Activated naive CD4-positive, alpha-beta T cell treated with anti-CD3 and anti-CD28 coated beads, Interleukin-2, amount 50 U/mL, for 24 hours (primary cell): Measurements from ENCODE around the gene GPC2.
A peak's percentile ranks its signal among the peaks of the same experiment; 100 is the strongest.
"Not testable (repeated sequence)": the region's sequence is repeated elsewhere in the genome, so short reads cannot be mapped to it uniquely, and the experiment has no call there.

Source experiments
- H3K27ac Mint-ChIP-seq: one replicate; pipeline ENCODE4 v1.8.0; 2021; ENCODE audit warnings: mild to moderate bottlenecking, mixed read lengths
- H3K27me3 Mint-ChIP-seq: one replicate; pipeline ENCODE4 v1.8.0; 2021; ENCODE audit warnings: mixed read lengths
- H3K36me3 Mint-ChIP-seq: one replicate; pipeline ENCODE4 v1.8.0; 2021; ENCODE audit warnings: mixed read lengths
- H3K4me1 Mint-ChIP-seq: one replicate; pipeline ENCODE4 v1.8.0; 2021; ENCODE audit warnings: mixed read lengths
- H3K4me3 Mint-ChIP-seq: one replicate; pipeline ENCODE4 v1.8.0; 2021; ENCODE audit warnings: mild to moderate bottlenecking, mixed read lengths
- H3K9me3 Mint-ChIP-seq: one replicate; pipeline ENCODE4 v1.8.0; 2021; ENCODE audit warnings: mixed read lengths

Gene GPC2

GRCh38 chr7:100152937-100153666 lies 24.1 kb downstream of the GPC2 start:
- no peaks in the 10 kb centered on the region for H3K27me3 Mint-ChIP-seq

GRCh38 chr7:100152404-100152803 lies 24.8 kb downstream of the GPC2 start:
- no peak overlapping the region for H3K4me3 Mint-ChIP-seq
- H3K36me3 Mint-ChIP-seq: peaks cover 6% of the 10 kb centered on the region
- H3K4me1 Mint-ChIP-seq: peaks cover 56% of the 10 kb centered on the region
- H3K27me3 Mint-ChIP-seq: no peaks in the 10 kb centered on the region
- H3K9me3 Mint-ChIP-seq: no peaks in the 10 kb centered on the region
- H3K27ac Mint-ChIP-seq: no peak overlapping the region

More at GRCh38 chr7:100152937-100153666, 24.1 kb downstream of the GPC2 start:
- Mint-ChIP-seq H3K4me1 (peaks cover 55% of the 10 kb centered on the region), H3K9me3 (no peaks in the 10 kb centered on the region), H3K4me3 (no peak overlapping the region), H3K36me3 (peaks cover 9% of the 10 kb centered on the region), H3K27ac (no peak overlapping the region)

GRCh38 chr7:100148559-100149328 lies 28.4 kb downstream of the GPC2 start, which contains the start of gene LAMTOR4:
LAMTOR4 (plus strand) TSS chr7:100148918; CDS start chr7:100148973, 55 bp downstream.
- Mint-ChIP-seq H3K4me3 (peak within 1 kb of the TSS; percentile 87), H3K9me3 (no peaks in the 10 kb centered on the region), H3K36me3 (peaks cover 6% of the 10 kb centered on the region), H3K4me1 (peaks cover 37% of the 10 kb centered on the region), H3K27me3 (no peaks in the 10 kb centered on the region), H3K27ac (peak within 1 kb of the TSS; percentile 93)

- peaks cover 34% of the 10 kb centered on the region for H3K4me1 Mint-ChIP-seq
- H3K36me3 Mint-ChIP-seq: peaks cover 6% of the 10 kb centered on the region
- H3K27ac Mint-ChIP-seq: peak overlapping the region; percentile 93
Observed at GRCh38 chr7:100148225-100148558, 29.0 kb downstream of the GPC2 start.

GRCh38 chr7:100147278-100147677 lies 29.9 kb downstream of the GPC2 start:
- Mint-ChIP-seq H3K27ac (no peak overlapping the region), H3K4me1 (peaks cover 29% of the 10 kb centered on the region), H3K4me3 (no peak overlapping the region), H3K9me3 (no peaks in the 10 kb centered on the region), H3K27me3 (no peaks in the 10 kb centered on the region), H3K36me3 (peaks cover 5% of the 10 kb centered on the region)

More at GRCh38 chr7:100148225-100148558, 29.0 kb downstream of the GPC2 start:
- Mint-ChIP-seq H3K4me3 (peak overlapping the region; percentile 87), H3K9me3 (no peaks in the 10 kb centered on the region), H3K27me3 (no peaks in the 10 kb centered on the region)

GRCh38 chr7:100146350-100146749 lies 30.8 kb downstream of the GPC2 start:
- not testable (repeated sequence) for H3K27me3 Mint-ChIP-seq, H3K4me3 Mint-ChIP-seq, H3K9me3 Mint-ChIP-seq

GRCh38 chr7:100142461-100142860 lies 34.7 kb downstream of the GPC2 start:
- Mint-ChIP-seq H3K4me1 (peaks cover 13% of the 10 kb centered on the region), H3K4me3 (no peak overlapping the region), H3K27me3 (no peaks in the 10 kb centered on the region), H3K36me3 (no peaks in the 10 kb centered on the region), H3K27ac (no peak overlapping the region), H3K9me3 (no peaks in the 10 kb centered on the region)

More at GRCh38 chr7:100146350-100146749, 30.8 kb downstream of the GPC2 start:
- not testable (repeated sequence) for H3K27ac Mint-ChIP-seq, H3K36me3 Mint-ChIP-seq
- peaks cover 24% of the 10 kb centered on the region for H3K4me1 Mint-ChIP-seq

- H3K9me3 Mint-ChIP-seq: no peaks in the 10 kb centered on the region
- no peak overlapping the region for H3K27ac Mint-ChIP-seq
Observed at GRCh38 chr7:100141555-100141949, 35.6 kb downstream of the GPC2 start.

GRCh38 chr7:100137851-100138760 lies 39.1 kb downstream of the GPC2 start:
- no peak overlapping the region for H3K4me3 Mint-ChIP-seq
- peak overlapping the region; percentile 60 for H3K27ac Mint-ChIP-seq
- no peaks in the 10 kb centered on the region for H3K36me3 Mint-ChIP-seq
- H3K4me1 Mint-ChIP-seq: peaks cover 13% of the 10 kb centered on the region
- no peaks in the 10 kb centered on the region for H3K9me3 Mint-ChIP-seq
- H3K27me3 Mint-ChIP-seq: no peaks in the 10 kb centered on the region

More at GRCh38 chr7:100141555-100141949, 35.6 kb downstream of the GPC2 start:
- Mint-ChIP-seq H3K36me3 (no peaks in the 10 kb centered on the region), H3K4me1 (peaks cover 13% of the 10 kb centered on the region), H3K4me3 (no peak overlapping the region), H3K27me3 (no peaks in the 10 kb centered on the region)

- Mint-ChIP-seq H3K27ac (peak overlapping the region; percentile 10), H3K4me3 (no peak overlapping the region), H3K9me3 (no peaks in the 10 kb centered on the region), H3K36me3 (peaks cover 1% of the 10 kb centered on the region), H3K27me3 (no peaks in the 10 kb centered on the region), H3K4me1 (peaks cover 23% of the 10 kb centered on the region)
Observed at GRCh38 chr7:100132697-100133151, 44.5 kb downstream of the GPC2 start.

GRCh38 chr7:100132126-100132525 lies 45.1 kb downstream of the GPC2 start:
- Mint-ChIP-seq H3K36me3 (peaks cover 1% of the 10 kb centered on the region), H3K27ac (no peak overlapping the region), H3K4me1 (peaks cover 21% of the 10 kb centered on the region), H3K27me3 (no peaks in the 10 kb centered on the region), H3K4me3 (no peak overlapping the region), H3K9me3 (no peaks in the 10 kb centered on the region)

- H3K36me3 Mint-ChIP-seq: peaks cover 1% of the 10 kb centered on the region
- no peak overlapping the region for H3K27ac Mint-ChIP-seq
- peak overlapping the region; percentile 33 for H3K4me3 Mint-ChIP-seq
- no peaks in the 10 kb centered on the region for H3K27me3 Mint-ChIP-seq
- no peaks in the 10 kb centered on the region for H3K9me3 Mint-ChIP-seq
- peaks cover 21% of the 10 kb centered on the region for H3K4me1 Mint-ChIP-seq
Observed at GRCh38 chr7:100130608-100131453, 46.4 kb downstream of the GPC2 start.

- H3K36me3 Mint-ChIP-seq, H3K27me3 Mint-ChIP-seq, H3K4me3 Mint-ChIP-seq, H3K9me3 Mint-ChIP-seq, H3K27ac Mint-ChIP-seq: not testable (repeated sequence)
- H3K4me1 Mint-ChIP-seq: peaks cover 27% of the 10 kb centered on the region
Observed at GRCh38 chr7:100130220-100130607, 47.0 kb downstream of the GPC2 start.

GRCh38 chr7:100128637-100128963 lies 48.6 kb downstream of the GPC2 start:
- no peaks in the 10 kb centered on the region for H3K27me3 Mint-ChIP-seq
- H3K4me3 Mint-ChIP-seq: peak overlapping the region; percentile 98
- peak overlapping the region; percentile 81 for H3K27ac Mint-ChIP-seq
- no peaks in the 10 kb centered on the region for H3K9me3 Mint-ChIP-seq
- peaks cover 39% of the 10 kb centered on the region for H3K4me1 Mint-ChIP-seq
- peaks cover 1% of the 10 kb centered on the region for H3K36me3 Mint-ChIP-seq
